T-helper 2 cell treated with Interferon-gamma antibody and Interleukin-4, amounts not matched to agents 100 ng/mL and 5 ng/mL, for 36 hours (primary cell): ENCODE results near the gene SNTG2. TPM values are rescaled to one million over a fixed set of nuclear protein-coding genes. Genes with fewer than 3 reads are reported as not detected.
"Not testable (repeated sequence)": the region's sequence is repeated elsewhere in the genome, so short reads cannot be mapped to it uniquely, and the experiment has no call there.

ENCODE experiments used
- intact Hi-C: fragments of 100-400 bp; cut with micrococcal nuclease; formaldehyde crosslinking; loops from one replicate; pipeline ENCODE4 v1.15.1; 2023
- total RNA-seq: library from RNA; stranded (reverse); gene quantifications from 2 replicates; pipeline ENCODE4 v1.2.3, GENCODE V29; 2022

SNTG2 gene
- total RNA-seq, 1 donor from 2014 or later = 0.57 TPM

DNA sequence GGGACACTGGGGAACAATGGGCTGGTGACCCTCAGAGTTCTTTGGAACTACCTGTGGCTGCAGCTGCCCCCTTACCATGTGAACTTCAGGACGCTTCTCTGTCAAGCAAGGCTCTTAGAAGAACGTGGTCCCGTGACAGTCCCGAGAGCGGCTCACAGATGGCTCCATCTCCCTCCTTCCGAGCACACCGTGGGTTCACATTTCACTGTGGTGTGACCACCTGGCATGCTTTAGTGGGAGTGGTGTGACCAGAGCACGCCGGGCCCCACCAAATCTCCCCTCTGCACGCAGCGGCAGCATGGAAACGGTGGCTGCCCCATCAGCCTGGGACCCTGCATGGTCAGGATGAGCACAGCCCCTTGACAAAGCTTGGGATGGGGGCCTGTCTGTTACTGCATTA is 452.9 kb downstream of the SNTG2 start:
- intact Hi-C loops = no loop called here

DNA sequence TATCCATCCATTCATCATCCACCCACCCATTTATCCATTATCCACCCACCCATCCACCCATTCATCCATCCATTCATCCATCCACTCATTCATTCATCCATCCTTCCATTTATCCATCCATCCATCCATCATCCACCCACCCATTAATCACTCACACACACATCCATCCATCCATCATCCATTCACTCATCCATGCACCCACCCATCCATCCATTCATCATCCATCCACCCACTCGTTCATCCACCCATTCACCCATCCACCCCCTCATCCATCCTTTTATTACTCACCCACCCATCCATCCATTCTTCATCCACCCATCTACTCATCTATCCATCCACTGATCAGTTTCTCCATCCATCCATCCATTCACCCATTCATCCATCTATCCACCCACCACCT is 454.5 kb downstream of the SNTG2 start:
- intact Hi-C loops = no loop called here

DNA sequence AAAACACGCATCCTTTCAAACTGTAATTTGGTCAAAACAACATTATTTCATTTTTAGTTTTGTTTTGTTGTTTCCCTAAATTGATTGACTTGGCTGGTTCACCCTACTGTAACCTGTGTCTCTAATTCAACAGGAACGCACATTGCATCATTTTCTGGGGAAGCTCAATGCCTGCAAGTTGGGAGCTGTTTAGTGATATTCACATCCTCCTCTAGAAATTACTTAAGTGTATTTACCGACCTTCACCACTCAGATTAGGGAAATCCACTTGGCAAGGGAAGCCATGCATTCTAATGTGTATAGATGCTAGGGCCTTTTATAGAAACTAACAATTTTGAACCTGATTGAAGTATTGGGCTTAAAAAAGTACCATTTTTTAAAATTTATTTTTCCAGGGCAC is 455.3 kb downstream of the SNTG2 start:
- intact Hi-C loops = no loop called here

DNA sequence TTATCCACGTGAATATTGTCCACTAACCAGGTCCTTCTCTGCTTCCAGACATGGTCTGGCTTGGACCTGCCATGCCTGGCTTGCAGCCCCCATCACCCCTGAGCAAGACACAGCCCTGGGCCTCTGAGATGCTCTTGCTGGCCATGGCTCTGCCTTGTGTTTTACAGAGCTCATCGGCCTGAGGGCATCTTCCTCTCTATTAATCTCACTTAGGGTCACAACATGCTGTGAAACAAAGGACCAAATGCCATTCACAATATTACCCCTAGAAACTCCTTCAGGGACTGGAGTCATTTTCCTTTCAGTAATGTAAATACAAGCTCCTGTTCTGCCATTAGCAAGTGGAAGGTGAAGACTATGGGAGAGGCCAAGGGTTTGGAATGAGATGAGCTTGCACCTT is 455.8 kb downstream of the SNTG2 start:
- intact Hi-C loops = no loop called here

DNA sequence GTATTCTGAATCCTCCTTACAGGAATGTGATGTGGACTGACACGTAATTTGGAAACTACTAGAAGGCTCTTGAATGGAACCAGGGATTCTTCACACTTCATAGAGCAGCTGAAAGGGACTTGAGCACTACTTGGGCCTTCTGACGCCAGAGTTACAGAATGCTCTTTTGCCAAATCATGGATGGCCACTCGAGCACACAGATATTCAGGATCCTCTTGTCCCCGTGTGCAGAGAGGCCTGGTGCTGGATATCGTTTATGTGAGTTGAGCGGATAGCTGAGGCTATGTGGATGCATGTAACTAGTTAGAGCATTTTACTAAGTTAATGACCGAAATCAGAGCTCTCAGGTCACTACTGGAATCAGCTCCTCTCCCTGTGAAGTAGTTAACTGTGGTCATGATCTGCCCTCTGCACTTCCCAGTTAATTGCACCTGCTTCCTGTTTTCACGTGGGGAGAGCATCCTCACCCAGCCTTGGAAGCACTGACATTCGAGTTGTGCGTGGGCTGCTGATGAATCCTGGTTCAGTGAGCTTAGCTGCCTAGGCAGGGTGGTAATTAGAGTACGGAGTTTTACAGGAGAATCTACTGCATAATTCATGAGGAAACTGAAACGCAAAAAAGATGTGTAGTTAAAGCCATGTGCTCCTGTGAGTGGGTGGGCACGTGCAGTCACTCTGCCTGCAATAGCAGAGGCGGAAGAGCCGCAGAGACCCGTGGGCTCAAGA is 457.5 kb downstream of the SNTG2 start:
- intact Hi-C loops = no loop called here

DNA sequence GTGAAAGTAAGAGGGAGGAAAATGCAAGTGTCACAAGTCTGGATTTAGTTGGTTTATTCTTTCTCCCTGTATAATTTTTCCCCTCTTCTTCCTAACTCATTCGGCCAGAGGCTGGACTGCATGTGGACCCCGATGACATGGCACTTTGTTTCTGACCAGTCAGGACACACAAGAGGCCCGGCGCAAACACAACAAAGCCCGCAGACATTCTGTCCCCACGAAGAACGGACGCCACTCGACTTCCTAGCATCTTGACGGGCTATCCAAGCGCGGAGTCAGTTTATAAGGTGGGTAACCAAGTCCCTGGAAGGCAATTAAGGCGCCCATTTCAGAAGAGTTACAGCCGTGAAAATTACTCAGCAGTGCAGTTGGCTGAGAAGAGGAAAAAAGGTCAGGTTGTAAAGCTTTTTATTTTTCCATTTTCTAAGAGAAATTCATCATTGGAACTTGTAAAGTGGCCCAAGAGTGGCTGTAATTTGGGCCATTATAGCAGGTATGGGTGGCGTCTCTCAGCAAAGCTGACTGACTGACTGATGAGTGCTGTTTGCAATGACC is 462.6 kb downstream of the SNTG2 start, which contains the start of gene TPO:
Gene TPO, plus strand, starts transcription at position 308 of the 555 bp plus-strand sequence. CDS start 946 bp downstream, outside the sequence.
- intact Hi-C loops = no loop called here

DNA sequence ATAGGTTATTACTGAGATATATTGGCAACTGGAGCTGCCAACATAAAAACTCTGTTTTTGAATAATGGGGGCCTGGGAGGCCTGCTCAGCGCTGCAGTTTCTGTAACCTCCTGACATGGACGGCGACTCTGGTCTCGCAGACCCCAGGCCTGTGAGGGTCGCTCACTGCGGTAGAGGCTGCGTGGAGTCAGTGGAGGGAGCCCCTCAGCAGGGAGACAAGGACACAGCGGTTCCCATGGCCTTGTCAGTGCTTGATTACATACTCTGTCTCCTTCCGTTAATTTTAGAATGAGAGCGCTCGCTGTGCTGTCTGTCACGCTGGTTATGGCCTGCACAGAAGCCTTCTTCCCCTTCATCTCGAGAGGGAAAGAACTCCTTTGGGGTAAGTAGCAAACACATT is 463.5 kb downstream of the SNTG2 start:
- intact Hi-C loops = no loop called here

DNA sequence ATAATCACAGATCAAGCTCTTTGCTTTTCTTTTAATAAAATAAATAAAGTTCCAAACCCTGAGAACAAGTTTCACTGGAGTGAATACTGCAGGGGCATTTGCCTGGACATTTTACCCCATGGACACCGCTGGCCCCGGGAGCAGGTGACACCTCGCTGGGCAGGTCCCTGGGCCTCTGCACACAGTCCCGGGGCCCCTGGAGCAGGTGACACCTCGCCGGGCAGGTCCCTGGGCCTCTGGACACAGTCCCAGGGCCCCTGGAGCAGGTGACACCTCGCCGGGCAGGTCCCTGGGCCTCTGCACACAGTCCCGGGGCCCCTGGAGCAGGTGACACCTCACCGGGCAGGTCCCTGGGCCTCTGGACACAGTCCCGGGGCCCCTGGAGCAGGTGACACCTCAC is 464.3 kb downstream of the SNTG2 start:
- intact Hi-C loops = not testable (repeated sequence)

DNA sequence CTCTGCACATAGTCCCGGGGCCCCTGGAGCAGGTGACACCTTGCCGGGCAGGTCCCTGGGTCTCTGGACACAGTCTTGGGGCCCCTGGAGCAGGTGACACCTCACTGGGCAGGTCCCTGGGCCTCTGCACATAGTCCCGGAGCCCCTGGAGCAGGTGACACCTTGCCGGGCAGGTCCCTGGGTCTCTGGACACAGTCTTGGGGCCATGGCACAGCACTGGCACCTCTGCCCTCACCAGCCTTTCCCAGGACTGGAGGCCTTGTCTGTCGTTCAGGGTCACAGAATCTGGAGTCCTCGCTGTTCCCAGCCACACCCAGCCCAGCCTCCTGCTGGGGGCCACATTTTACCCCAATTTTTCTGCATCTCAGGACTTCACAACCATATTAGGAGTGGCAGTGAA is 464.9 kb downstream of the SNTG2 start:
- intact Hi-C loops = no loop called here
